ENCODE results near the gene CDK2. TPM values are rescaled to one million over a fixed set of nuclear protein-coding genes. Genes with fewer than 3 reads are reported as not detected.

CDK2 gene
- polyA plus RNA-seq, 1 of the 3 experiments (the other 2 are of a cell fraction), result 43.3 TPM

DNA sequence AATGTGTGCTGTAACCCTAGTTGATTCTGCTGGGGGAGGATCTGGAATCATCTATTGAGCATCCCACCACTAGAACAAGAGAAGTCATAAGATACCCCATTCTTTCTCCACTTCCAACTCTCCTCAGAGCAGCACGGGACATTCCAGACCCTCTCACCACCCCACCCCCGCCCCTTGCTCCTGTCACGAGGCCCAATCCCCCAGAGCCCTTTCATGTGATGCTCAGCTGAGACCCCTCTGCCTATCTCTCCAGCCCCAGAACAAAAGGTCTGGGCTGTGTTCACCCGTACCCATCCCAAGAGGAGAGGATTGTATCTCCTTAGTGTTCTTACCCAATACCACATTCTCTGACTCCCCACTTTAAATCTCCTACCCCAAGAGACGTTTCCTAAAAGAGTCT lies 1.4 kb upstream of the CDK2 start:
- TF ChIP-seq, protein P1, sequence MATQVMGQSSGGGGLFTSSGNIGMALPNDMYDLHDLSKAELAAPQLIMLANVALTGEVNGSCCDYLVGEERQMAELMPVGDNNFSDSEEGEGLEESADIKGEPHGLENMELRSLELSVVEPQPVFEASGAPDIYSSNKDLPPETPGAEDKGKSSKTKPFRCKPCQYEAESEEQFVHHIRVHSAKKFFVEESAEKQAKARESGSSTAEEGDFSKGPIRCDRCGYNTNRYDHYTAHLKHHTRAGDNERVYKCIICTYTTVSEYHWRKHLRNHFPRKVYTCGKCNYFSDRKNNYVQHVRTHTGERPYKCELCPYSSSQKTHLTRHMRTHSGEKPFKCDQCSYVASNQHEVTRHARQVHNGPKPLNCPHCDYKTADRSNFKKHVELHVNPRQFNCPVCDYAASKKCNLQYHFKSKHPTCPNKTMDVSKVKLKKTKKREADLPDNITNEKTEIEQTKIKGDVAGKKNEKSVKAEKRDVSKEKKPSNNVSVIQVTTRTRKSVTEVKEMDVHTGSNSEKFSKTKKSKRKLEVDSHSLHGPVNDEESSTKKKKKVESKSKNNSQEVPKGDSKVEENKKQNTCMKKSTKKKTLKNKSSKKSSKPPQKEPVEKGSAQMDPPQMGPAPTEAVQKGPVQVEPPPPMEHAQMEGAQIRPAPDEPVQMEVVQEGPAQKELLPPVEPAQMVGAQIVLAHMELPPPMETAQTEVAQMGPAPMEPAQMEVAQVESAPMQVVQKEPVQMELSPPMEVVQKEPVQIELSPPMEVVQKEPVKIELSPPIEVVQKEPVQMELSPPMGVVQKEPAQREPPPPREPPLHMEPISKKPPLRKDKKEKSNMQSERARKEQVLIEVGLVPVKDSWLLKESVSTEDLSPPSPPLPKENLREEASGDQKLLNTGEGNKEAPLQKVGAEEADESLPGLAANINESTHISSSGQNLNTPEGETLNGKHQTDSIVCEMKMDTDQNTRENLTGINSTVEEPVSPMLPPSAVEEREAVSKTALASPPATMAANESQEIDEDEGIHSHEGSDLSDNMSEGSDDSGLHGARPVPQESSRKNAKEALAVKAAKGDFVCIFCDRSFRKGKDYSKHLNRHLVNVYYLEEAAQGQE (IDR thresholded peaks at IDR 0.05; ENCODE audit: low read depth, low read length), result no peak
- no peak for TF ChIP-seq FOXM1 (IDR thresholded peaks at IDR 0.05; ENCODE audit: low read depth)
- TF ChIP-seq FOSL2 (IDR thresholded peaks at IDR 0.05; ENCODE audit: borderline replicate concordance, low read depth), result no peak
- TF ChIP-seq, protein P2, sequence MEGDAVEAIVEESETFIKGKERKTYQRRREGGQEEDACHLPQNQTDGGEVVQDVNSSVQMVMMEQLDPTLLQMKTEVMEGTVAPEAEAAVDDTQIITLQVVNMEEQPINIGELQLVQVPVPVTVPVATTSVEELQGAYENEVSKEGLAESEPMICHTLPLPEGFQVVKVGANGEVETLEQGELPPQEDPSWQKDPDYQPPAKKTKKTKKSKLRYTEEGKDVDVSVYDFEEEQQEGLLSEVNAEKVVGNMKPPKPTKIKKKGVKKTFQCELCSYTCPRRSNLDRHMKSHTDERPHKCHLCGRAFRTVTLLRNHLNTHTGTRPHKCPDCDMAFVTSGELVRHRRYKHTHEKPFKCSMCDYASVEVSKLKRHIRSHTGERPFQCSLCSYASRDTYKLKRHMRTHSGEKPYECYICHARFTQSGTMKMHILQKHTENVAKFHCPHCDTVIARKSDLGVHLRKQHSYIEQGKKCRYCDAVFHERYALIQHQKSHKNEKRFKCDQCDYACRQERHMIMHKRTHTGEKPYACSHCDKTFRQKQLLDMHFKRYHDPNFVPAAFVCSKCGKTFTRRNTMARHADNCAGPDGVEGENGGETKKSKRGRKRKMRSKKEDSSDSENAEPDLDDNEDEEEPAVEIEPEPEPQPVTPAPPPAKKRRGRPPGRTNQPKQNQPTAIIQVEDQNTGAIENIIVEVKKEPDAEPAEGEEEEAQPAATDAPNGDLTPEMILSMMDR (IDR thresholded peaks at IDR 0.05), result no peak
- no peak for TF ChIP-seq RFX5 (IDR thresholded peaks at IDR 0.05; ENCODE audit: low read length)
- no peak for TF ChIP-seq YY1 (IDR thresholded peaks at IDR 0.05; ENCODE audit: low read depth)
- TF ChIP-seq TEAD4 (IDR thresholded peaks at IDR 0.05; ENCODE audit: borderline replicate concordance, insufficient read depth), result no peak
- TF ChIP-seq EZH2phosphoT487 (IDR thresholded peaks at IDR 0.05; ENCODE audit: borderline replicate concordance, low read depth), result no peak
- TF ChIP-seq, protein P3, sequence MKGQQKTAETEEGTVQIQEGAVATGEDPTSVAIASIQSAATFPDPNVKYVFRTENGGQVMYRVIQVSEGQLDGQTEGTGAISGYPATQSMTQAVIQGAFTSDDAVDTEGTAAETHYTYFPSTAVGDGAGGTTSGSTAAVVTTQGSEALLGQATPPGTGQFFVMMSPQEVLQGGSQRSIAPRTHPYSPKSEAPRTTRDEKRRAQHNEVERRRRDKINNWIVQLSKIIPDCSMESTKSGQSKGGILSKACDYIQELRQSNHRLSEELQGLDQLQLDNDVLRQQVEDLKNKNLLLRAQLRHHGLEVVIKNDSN (IDR thresholded peaks at IDR 0.05; ENCODE audit: borderline replicate concordance, low read depth), result no peak
- TF ChIP-seq MXI1 (IDR thresholded peaks at IDR 0.05; ENCODE audit: low read depth, low read length), result no peak
- TF ChIP-seq, protein P4, sequence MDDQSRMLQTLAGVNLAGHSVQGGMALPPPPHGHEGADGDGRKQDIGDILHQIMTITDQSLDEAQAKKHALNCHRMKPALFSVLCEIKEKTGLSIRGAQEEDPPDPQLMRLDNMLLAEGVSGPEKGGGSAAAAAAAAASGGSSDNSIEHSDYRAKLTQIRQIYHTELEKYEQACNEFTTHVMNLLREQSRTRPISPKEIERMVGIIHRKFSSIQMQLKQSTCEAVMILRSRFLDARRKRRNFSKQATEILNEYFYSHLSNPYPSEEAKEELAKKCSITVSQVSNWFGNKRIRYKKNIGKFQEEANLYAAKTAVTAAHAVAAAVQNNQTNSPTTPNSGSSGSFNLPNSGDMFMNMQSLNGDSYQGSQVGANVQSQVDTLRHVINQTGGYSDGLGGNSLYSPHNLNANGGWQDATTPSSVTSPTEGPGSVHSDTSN (IDR thresholded peaks at IDR 0.05), result no peak
- TF ChIP-seq RCOR1 (IDR thresholded peaks at IDR 0.05; ENCODE audit: low read length), result no peak
- TF ChIP-seq FOXJ3 (CRISPR knock-in tag; IDR thresholded peaks at IDR 0.05), result no peak
- TF ChIP-seq, protein P5, sequence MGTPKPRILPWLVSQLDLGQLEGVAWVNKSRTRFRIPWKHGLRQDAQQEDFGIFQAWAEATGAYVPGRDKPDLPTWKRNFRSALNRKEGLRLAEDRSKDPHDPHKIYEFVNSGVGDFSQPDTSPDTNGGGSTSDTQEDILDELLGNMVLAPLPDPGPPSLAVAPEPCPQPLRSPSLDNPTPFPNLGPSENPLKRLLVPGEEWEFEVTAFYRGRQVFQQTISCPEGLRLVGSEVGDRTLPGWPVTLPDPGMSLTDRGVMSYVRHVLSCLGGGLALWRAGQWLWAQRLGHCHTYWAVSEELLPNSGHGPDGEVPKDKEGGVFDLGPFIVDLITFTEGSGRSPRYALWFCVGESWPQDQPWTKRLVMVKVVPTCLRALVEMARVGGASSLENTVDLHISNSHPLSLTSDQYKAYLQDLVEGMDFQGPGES (IDR thresholded peaks at IDR 0.05; ENCODE audit: low read depth, low read length), result no peak
- TF ChIP-seq TAF1 (IDR thresholded peaks at IDR 0.05; ENCODE audit: borderline replicate concordance, low read depth, low read length), result no peak
- no peak for TF ChIP-seq RXRA (IDR thresholded peaks at IDR 0.05; ENCODE audit: borderline replicate concordance, low read depth)
- no peak for TF ChIP-seq TCF12 (IDR thresholded peaks at IDR 0.05)
- TF ChIP-seq RAD21 (IDR thresholded peaks at IDR 0.05; ENCODE audit: low read length), result no peak
- TF ChIP-seq, protein P6, sequence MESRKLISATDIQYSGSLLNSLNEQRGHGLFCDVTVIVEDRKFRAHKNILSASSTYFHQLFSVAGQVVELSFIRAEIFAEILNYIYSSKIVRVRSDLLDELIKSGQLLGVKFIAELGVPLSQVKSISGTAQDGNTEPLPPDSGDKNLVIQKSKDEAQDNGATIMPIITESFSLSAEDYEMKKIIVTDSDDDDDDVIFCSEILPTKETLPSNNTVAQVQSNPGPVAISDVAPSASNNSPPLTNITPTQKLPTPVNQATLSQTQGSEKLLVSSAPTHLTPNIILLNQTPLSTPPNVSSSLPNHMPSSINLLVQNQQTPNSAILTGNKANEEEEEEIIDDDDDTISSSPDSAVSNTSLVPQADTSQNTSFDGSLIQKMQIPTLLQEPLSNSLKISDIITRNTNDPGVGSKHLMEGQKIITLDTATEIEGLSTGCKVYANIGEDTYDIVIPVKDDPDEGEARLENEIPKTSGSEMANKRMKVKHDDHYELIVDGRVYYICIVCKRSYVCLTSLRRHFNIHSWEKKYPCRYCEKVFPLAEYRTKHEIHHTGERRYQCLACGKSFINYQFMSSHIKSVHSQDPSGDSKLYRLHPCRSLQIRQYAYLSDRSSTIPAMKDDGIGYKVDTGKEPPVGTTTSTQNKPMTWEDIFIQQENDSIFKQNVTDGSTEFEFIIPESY (IDR thresholded peaks at IDR 0.05; ENCODE audit: borderline replicate concordance, low read depth), result no peak
- Histone ChIP-seq H3K4me1 (ENCODE audit: control insufficient read depth in 1 of 2, insufficient read depth in 2 of 2, low read depth in 1 of 2, low read length in 1 of 2) (peaks cover 14 to 20% of the 10 kb centered on the region in 2 experiments; a peak in 3 of 4 replicates), H3K9me2 (no peaks in the 10 kb centered on the region), H3K4me3 (ENCODE audit: low read depth in 2 of 2, low read length in 1 of 2) (no peak overlapping the region), H3K4me2 (no peak overlapping the region), H3F3A (replicated peaks; ENCODE audit: insufficient read depth) (peaks cover 8% of the 10 kb centered on the region), H3K27ac (ENCODE audit: low read depth in 2 of 2, low read length in 1 of 2) (no peak overlapping the region), H3K27me3 (ENCODE audit: insufficient read depth) (no peaks in the 10 kb centered on the region), H2AFZ (ENCODE audit: low read depth) (no peak overlapping the region), H3K9ac (no peak overlapping the region), H3K9me3 (no peaks in the 10 kb centered on the region), H3K79me2 (ENCODE audit: insufficient read depth) (peaks cover 27% of the 10 kb centered on the region), H4K20me1 (ENCODE audit: insufficient read depth) (no peaks in the 10 kb centered on the region), H3K36me3 (replicated peaks in 1 of 2; ENCODE audit: control insufficient read depth in 1 of 2, insufficient read depth in 2 of 2, low read length in 1 of 2) (peaks cover under 1 to 7% of the 10 kb centered on the region in 2 experiments)
- ChIA-PET POLR2A (no interaction called here), CTCF (no interaction called here)
- no peak for DNase-seq
- WGBS (ENCODE audit: low lambda C conversion rate), result 86% methylated on average over 5 of the region's 5 CpGs
